Measurements from ENCODE around the gene POLRMT. TPM values are rescaled to one million over a fixed set of nuclear protein-coding genes. Genes with fewer than 3 reads are reported as not detected.
"Not testable (repeated sequence)": the region's sequence is repeated elsewhere in the genome, so short reads cannot be mapped to it uniquely, and the experiment has no call there.

The POLRMT gene
- total RNA-seq, 1 donor from 2014 or later: 36.1 TPM

DNA sequence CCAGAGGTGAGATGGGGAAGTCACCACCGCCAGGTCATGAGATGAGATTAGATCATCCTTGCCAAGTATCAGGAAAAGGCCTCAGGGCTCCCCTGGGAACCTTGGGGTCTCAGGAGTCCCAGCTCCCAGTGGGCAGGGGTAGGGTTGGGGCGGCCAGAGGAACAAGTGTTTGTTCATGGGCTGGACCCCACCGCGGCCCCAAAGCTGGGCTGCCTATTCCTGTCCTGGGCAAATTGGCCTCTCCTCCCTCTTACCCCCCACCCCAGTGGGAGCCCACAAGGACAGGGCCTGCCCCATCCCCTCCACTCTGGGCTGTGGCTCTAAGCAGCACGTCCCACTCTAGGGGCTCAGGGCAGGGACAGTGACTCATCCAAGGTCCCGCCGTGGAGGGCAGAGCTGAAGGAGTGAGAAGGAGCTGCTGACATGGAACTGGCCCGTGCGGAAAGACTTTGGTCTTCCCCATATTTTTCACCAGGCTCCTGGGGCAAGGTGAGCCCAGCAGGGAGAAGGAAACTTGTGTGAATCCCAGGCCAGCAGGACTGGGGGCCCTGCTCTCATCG is 47.7 kb downstream of the POLRMT start:
- intact Hi-C loops (cut with DNase I): no loop called here
- ATAC-seq (peak; percentile 17), DNase-seq (ENCODE audit: low spot score) (peak; percentile 56)

DNA sequence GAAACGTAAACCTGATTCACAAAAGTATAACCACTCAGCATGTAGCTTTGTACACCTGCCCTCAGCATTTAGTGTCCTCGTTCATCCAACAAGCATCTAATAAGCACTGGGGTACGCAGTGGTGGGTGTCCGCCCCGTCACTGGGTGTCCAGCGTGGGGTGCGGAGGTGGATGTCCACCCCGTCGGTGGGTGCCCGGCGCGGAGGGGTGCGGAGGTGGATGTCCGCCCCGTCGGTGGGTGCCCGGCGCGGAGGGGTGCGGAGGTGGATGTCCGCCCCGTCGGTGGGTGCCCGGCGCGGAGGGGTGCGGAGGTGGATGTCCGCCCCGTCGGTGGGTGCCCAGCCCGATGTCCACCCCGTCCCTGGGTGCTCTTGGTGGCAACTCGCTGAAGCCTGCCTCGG is 48.2 kb downstream of the POLRMT start:
- intact Hi-C loops (cut with DNase I); ATAC-seq; DNase-seq (ENCODE audit: low spot score): not testable (repeated sequence)

DNA sequence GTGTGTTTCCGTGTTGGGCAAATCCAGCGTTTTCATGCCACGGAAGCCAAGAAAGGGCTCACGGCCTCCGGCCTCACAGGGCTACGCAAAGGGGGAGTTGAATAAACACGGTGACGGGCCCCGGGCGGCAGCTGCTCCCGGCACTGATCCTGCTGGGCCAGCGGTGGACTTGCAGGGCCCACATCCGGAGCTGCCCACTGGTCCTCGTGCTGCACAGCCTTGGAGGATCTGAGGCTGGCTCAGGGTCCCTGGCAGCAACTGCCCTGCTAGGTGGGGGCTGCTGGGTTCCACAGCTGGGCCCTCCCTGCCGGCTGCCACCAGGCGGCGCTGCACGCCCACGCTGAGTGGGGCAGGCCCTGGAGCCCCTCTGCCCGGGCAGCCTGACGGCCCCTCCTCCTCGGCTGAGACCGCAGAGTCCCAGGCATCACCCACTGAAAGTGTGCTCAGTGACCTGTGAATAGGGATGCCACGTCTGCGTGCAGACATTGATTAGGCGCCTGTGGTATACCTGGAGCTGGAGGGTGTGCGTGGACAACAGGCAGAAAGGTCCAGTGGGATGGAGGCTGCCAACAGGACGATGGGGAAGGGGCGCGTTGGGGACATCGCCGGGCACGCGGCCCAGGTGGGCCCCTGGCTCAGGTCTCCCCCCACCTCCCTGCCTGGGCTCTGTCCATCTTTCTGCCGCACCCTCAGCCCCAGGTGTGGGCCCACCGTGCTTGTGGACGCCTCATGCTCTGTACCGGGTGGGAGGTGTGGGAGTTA is 48.9 kb downstream of the POLRMT start:
- DNase-seq (ENCODE audit: low spot score) (no peak), ATAC-seq (peak; percentile 74)
- intact Hi-C loops (cut with DNase I): no loop called here

DNA sequence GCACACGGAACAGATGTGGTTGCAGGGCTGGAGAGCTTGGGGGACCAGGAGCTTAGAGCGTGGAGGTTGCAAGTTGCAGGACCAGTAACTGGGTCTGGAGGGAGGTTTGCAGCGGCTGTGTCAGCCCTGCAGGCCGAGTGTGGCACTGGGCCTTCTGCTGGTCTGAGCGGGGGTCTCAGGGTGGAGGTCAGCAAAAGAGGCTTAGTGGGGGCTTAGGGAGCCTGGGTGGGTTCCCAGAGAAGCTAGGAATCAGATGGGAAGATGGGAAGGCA is 49.4 kb downstream of the POLRMT start:
- no peak for ATAC-seq
- no peak for DNase-seq (ENCODE audit: low spot score)
- intact Hi-C loops (cut with DNase I): no loop called here

DNA sequence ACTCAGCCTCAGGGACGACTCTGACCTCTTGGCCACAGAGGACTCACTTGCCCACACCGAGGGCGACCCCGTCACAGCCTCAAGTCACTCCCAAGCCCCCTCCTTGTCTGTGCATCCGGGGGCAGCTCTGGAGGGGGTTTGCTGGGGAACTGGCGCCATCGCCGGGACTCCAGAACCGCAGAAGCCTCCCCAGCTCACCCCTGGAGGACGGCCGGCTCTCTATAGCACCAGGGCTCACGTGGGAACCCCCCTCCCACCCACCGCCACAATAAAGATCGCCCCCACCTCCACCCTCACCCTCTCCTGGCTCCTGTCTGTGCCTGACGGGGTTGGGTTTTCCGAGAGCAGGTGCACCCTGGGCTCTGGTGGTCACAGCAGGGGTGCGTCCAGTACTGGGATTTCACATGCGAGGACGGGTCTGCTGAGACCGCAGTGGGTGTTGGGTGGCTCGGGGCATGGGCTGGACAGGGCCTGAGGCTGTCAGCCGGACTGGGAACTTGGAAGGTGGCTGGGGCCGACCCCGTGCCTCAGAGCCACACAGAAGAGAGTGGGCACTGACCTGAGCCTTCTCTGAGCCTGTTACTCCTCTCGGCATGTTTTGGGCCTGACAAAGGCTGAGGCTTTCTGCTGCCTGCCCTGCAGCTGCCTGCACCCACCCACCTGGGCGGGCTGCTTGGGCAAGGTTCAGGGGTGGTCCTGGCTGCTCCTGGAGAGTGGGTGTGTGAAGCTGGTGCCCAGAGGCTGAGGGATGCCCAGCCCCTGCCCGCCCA is 50.0 kb downstream of the POLRMT start:
- ATAC-seq: peak; percentile 3
- intact Hi-C loops (cut with DNase I): no loop called here
- DNase-seq (ENCODE audit: low spot score): no peak

DNA sequence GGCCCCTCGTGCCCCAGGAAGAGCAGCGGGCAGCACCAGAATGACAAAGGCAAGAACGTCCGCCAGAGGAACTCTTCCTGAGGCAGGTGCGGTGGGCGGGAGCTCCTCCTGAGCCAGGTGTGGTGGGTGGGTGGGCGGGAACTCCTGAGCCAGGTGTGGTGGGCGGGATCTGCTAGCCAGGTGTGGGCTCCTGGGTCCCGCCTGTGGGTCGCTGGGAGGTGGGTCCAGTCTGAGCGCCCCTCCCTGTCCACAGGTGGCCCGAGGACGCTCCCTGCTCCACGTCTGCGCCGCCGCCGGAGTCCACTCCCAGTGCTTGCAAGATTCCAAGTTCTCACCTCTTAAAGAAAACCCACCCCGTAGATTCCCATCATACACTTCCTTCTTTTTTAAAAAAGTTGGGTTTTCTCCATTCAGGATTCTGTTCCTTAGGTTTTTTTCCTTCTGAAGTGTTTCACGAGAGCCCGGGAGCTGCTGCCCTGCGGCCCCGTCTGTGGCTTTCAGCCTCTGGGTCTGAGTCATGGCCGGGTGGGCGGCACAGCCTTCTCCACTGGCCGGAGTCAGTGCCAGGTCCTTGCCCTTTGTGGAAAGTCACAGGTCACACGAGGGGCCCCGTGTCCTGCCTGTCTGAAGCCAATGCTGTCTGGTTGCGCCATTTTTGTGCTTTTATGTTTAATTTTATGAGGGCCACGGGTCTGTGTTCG is 50.7 kb downstream of the POLRMT start:
- no peak for ATAC-seq
- DNase-seq (ENCODE audit: low spot score): no peak
- intact Hi-C loops (cut with DNase I): no loop called here

DNA sequence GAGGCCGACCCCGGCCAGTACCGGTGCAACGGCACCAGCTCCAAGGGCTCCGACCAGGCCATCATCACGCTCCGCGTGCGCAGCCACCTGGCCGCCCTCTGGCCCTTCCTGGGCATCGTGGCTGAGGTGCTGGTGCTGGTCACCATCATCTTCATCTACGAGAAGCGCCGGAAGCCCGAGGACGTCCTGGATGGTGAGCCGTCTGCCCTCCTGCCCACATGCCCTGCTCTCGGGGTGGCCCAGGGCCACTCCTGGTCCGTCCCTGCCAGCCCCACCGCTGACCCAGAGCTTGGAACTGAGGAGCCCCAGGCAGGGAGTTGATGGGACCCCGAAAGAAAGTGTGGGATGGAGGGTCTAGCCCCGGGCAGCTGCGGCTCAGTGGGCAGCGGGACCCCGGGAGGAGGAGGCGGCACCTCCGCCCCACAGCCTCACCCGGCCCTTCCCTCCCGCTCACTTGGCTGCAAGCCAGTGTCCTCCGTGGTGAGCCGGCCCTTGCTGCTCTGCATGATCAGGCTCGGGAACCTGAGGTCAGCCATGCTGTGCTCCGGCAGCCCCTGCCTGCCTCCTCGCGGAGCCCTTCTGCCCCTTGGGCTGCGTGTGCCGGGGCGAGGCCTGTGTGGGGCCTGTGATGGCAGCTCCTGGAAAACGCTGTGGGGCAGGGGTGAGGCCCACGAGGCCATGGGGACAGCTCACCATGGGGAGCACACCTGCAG is 51.8 kb downstream of the POLRMT start:
- intact Hi-C loops (cut with DNase I): no loop called here
- ATAC-seq (no peak), DNase-seq (ENCODE audit: low spot score) (no peak)

DNA sequence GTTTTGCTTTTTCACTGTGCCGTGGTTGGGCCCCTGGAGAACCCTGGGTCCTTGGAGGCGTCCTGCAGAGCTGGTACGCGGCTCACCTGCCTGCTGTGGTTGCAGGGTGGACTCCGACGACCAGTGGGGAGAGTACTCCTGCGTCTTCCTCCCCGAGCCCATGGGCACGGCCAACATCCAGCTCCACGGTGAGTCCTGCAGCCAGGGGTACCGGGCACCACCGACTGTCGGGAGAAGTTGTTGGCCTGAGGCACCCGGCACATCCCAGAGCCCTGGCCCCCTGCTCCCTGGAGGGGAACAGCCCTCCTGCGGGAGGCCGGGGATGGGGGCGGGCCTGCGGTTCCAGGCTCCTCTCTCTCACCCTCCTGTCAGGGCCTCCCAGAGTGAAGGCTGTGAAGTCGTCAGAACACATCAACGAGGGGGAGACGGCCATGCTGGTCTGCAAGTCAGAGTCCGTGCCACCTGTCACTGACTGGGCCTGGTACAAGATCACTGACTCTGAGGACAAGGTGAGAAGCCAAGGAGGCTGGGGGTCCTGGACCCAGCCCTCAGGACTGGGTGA is 53.0 kb downstream of the POLRMT start:
- ATAC-seq: no peak
- intact Hi-C loops (cut with DNase I): no loop called here
- no peak for DNase-seq (ENCODE audit: low spot score)

DNA sequence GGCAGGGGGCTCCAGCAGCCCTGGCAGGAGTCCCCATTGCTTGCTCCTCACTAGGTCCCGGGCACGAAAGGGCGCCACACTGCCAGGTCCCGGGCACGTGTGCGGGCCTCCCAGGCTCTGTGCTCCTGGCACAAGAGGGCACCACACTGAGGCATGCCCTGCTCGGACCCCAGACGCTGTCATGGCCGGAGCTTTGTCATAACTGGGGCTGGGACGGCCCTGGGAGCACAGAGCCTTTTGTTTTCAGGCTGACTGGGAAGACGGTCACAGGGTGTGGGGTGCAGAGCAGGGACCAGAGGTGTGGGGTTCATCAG is 53.5 kb downstream of the POLRMT start:
- no peak for DNase-seq (ENCODE audit: low spot score)
- no peak for ATAC-seq
- intact Hi-C loops (cut with DNase I): no loop called here

DNA sequence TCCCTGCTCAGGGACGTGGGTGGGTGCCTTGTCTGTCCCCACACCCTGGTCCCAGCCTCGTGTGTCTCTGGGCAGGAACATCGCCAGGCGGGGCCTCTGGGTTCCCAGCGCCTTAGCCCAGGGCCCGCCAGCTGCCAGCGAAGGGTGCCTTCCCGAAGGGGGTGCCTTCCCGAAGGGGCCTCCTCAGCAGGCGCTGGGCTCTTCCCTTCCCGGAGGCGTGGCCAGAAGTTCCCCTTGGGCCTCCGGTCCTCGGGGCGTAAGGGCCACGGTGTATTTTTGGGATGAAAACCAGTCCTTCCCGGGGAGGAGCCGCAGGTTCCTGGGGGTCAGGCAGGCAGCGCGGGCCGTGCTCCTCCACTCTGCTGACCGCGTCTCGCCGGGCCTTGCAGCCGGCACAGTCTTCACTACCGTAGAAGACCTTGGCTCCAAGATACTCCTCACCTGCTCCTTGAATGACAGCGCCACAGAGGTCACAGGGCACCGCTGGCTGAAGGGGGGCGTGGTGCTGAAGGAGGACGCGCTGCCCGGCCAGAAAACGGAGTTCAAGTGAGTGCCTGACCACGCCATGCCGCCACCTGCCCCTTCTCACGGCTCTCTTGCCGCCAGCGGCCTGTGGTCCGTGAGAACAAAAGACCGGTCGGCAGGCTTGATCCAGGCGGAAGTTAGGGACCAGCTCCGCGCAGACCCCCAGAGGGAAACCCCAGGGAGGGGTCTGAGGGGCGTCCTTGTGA is 54.1 kb downstream of the POLRMT start:
- DNase-seq (ENCODE audit: low spot score) (no peak), ATAC-seq (no peak)
- intact Hi-C loops (cut with DNase I): no loop called here

DNA sequence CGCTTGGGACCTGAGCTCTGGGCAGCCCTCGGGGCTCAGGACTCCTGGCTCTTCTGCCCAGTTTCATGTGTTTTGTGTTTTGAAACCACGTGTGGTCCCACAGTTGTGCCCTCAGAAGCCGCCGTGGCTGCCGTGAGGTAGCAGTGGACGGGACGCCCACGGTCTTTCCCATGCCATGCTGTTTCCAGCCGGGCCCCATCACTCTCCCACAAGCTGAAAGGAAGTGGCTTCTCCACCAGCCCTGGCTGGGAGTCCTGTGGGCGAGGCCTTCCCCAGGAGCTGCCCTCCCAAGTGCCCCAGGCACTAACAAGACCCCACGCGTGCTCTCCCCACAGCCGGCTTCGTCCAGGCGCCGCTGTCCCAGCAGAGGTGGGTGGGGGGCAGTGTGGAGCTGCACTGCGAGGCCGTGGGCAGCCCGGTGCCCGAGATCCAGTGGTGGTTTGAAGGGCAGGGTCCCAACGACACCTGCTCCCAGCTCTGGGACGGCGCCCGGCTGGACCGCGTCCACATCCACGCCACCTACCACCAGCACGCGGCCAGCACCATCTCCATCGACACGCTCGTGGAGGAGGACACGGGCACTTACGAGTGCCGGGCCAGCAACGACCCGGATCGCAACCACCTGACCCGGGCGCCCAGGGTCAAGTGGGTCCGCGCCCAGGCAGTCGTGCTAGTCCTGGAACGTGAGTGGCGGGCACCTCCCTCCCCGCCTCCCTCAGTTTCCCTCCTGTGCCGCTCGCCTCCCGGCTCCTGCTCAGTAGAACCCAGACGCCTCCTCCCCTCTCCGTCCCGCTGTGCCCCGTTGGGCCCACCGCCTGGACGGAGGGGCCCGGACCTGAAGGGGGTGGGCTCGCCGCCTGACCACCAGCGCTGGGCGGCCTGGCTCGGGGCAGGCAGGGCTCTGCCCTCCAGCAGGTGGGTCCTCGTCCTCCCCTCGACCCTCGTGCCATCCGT is 55.6 kb downstream of the POLRMT start:
- intact Hi-C loops (cut with DNase I): no loop called here
- ATAC-seq (no peak), DNase-seq (ENCODE audit: low spot score) (no peak)

DNA sequence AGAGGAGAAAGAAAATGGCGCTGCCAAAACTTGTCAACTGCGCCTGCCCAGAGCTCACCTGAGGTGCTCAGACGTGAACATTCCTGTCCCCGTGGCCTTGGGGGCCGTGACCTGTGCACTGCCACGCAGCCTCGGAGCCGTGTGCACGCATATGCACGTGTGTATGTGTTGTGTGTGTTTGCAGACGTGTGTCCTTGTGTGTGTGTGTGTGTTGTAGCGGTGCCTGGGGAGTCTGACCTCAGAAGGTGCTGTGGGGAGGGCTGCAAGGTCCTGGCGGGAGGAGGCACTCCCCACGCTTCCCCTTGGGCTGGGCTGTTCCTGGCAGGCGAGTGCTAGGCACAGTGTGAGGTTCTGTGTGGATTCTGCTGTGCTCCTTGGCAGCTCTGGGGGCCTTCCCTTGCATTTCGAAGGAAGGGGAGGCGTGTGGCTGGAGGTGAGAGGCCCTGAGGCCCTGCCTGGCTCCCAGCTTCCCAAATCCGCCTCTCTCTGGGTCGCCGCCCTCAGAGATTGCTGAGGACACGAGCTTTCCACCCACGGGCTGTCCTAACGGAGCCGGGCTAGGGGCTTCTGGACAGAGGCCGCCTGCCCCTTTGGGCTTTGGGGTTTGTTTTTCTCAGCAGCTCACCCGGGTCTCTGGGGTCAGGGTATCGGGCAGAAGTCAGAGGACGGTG is 56.4 kb downstream of the POLRMT start:
- ATAC-seq: no peak
- intact Hi-C loops (cut with DNase I): no loop called here
- no peak for DNase-seq (ENCODE audit: low spot score)

DNA sequence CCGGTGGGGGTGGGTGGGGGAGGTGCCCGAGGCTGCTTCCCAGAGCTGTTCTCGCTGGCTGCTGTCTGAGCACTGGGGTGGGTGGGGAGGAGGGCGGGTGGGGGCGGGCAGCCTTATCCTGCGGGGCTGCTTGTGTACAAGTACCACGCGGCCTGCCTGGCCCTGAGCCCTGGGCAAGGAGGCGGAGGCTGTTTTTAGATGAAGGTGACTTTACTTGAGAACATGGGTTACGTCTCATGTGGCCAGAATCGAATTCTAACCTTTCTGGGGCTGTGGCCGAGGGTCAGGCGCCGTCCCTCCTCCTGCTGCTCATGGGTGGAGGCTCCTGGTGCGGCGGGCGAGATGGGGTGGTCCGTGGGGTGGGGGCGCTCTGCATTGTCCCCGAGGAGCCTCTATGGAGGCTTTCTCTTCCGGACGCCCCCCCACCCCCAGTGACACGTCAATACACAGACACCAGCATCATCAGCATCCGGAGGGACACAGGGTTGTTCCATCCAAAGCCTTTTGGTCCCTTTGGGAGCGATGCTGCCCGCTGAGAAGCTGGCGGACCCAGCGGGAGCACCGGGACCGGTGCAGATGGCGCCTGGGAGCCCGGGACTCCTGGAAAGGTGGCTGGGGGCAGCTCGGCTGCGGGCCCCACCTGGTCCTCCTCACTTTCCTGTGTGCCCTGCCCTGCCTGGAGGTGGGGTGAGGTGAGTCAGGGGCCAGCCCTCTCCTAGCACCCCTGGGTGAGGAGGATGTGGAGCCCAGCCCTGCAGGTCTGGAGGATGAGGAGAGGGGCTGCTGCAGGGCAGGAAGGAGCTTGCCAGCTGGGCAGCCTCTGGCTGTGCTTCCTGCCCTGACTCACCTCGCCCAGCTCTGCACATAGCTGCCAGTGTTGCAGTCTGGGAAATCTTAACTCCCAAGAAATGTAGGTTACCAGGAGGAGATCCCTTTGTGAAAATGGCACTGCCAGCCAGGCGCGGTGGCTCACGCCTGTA is 57.5 kb downstream of the POLRMT start:
- intact Hi-C loops (cut with DNase I): no loop called here
- DNase-seq (ENCODE audit: low spot score): no peak
- ATAC-seq: no peak

DNA sequence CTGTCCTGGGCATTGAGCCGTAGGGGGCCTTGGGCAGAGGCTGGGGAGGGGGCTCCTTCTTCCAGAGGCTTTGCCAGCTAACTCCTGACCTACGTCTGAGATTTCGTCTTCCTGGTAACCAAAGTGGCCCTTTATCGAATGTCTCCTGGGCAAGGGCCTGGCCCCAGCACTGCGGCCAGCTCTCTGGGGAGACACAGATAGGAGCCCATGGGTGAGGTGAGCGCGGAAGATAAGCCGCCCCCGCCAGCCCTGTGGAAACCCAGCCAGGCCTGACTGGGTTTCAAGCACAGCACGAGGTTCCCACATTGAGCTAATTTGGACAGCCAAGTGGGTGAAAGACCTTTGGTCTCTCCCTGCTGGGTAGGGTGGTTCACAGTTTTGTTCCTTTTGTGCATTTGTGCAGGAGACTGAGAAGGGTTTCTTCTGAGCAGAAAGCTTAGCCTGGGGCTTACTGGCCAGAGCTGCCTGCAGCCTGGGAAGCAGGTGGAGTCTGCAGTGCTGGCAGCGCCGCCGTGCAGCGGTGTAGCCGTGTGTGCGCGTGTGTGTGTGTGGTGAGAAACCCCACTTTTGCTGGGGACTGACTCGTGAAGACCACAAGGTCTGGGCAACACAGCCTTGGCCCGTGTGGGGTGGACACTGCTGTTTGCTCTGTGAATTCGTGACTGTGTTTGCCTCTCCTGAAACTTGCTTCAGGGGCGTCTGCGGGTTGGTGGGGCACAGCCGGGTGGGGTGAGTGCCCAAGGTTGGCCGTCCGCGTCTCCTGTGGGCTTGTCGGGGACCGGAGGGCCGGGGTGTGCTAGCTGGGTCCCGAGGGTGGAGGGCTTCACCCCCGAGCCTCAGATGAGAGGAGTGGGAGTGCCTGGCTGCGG is 58.4 kb downstream of the POLRMT start:
- intact Hi-C loops (cut with DNase I): no loop called here
- ATAC-seq (no peak), DNase-seq (ENCODE audit: low spot score) (peak; percentile 51)

DNA sequence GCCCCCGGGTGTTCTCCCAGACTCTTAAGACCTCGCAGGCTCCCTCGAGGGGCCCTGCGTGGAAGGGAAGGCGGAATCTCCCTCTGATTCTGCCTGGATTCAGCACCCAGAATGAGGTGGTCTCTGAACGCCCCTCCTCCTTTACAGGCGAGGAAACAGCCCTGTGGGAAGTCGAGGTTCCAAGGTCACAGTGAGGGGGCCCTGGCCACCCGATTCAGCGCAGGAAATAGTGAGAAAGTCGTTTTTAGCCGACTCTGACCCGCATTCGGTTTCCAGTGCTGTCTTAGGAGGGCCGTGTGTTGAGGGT is 59.9 kb downstream of the POLRMT start:
- ATAC-seq: no peak
- intact Hi-C loops (cut with DNase I): no loop called here
- DNase-seq (ENCODE audit: low spot score): no peak

Measured in sciatic nerve (tissue), 2 donors.